ENCODE measurements around the gene NES. TPM values are rescaled to one million over a fixed set of nuclear protein-coding genes. Genes with fewer than 3 reads are reported as not detected.

Gene NES
- polyA plus RNA-seq, 2 of the 4 experiments (the other 2 are of a cell fraction) = 0.57 to 2.1 TPM

DNA sequence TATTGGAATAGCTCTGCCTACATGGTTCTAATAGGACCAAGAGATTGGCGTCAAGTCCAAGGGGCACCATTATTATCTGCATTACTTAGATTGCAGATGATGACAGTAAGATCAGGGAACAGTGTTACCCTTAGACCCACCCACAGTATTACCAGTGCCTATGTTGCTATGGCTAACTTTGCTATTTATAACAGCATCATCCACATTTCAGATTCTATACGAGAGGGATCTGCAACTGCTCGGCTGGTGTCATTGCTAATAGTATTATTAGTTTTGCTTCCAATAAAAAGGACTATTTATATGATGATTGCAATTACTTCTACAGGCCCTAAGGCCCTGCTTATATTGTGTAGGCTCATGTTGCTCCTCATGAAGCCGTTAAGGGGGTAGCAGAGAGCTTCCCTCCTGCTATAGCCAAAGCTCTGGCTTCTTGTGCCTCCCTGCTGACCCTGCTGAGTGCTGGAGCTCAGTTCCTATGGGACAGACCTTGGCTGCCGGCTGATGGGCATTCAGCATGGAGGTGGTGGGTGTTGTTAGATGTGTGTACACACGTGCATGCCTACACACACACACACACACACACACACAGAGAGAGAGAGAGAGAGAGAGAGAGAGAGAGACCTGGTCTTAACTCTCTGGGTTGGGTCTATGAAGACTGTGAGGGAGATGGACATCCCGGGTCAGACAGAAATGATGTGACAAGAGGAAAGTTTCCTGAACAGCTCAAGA, 34.0 kb downstream of the NES start:
- Histone ChIP-seq H3K4me1 (no peaks in the 10 kb centered on the region), H3K9me3 (no peaks in the 10 kb centered on the region), H3K27ac (no peak overlapping the region), H3K4me2 (no peak overlapping the region), H3K4me3 (no peak overlapping the region)
- ATAC-seq (no peak), DNase-seq (ENCODE audit: low read depth in 1 of 2, low spot score in 1 of 2) (no peak), FAIRE-seq (no peak)
- CTCF ChIA-PET = interaction anchor here (0.8 to 17.8 kb wide), 12 partner anchors 10 to 257 kb away, joined by 3 to 323 read pairs (median 6); partner anchors contain the start of genes HAPLN2 and NTRK1
- POLR2A ChIA-PET = interaction anchor here (1.0 kb wide), 1 partner anchor 85 kb away, joined by 4 read pairs; the partner anchor contains the start of genes ISG20L2 and METTL25B
- TF ChIP-seq CEBPB (IDR thresholded peaks at IDR 0.05) = no peak
- no peak for TF ChIP-seq RFX5 (IDR thresholded peaks at IDR 0.05)
- no peak for TF ChIP-seq ELK1 (IDR thresholded peaks at IDR 0.05; ENCODE audit: low read depth, low read length)
- no peak for TF ChIP-seq HOXB5 (CRISPR knock-in tag; IDR thresholded peaks at IDR 0.05)
- no peak for TF ChIP-seq POLR2A (IDR thresholded peaks at IDR 0.05; ENCODE audit: low read length)
- TF ChIP-seq NPAS2 (CRISPR knock-in tag; IDR thresholded peaks at IDR 0.05; ENCODE audit: borderline replicate concordance) = no peak
- 74% methylated on average over 6 of the region's 7 CpGs for WGBS (ENCODE audit: missing lambda C conversion rate)

GRCh38 chr1:156642265-156643048, 34.8 kb downstream of the NES start:
- ChIA-PET CTCF (interaction anchor here (0.5 to 17.8 kb wide), 10 partner anchors 10 to 257 kb away, joined by 3 to 323 read pairs (median 4); partner anchors contain the start of genes HAPLN2 and NTRK1), POLR2A (interaction anchor here (1.0 kb wide), 1 partner anchor 86 kb away, joined by 4 read pairs; the partner anchor contains the start of genes ISG20L2 and METTL25B)
- H3K4me2 ChIP-seq = no peak overlapping the region
- no peaks in the 10 kb centered on the region for H3K9me3 ChIP-seq
- H3K4me3 ChIP-seq = no peak overlapping the region
- 95% methylated on average over 33 of the region's 40 CpGs for WGBS (ENCODE audit: missing lambda C conversion rate)
- ATAC-seq (no peak), FAIRE-seq (no peak), DNase-seq (ENCODE audit: low read depth in 1 of 2, low spot score in 1 of 2) (no peak)
- TF ChIP-seq ZSCAN20 (CRISPR knock-in tag; IDR thresholded peaks at IDR 0.05) (no peak), MAX (IDR thresholded peaks at IDR 0.05) (no peak), RCOR1 (IDR thresholded peaks at IDR 0.05; ENCODE audit: low read depth, low read length) (no peak)
- no peak overlapping the region for H3K27ac ChIP-seq
- no peaks in the 10 kb centered on the region for H3K4me1 ChIP-seq

GRCh38 chr1:156641761-156642264, 35.4 kb downstream of the NES start, which contains the start of gene BCAN:
BCAN (plus strand) TSS chr1:156642117; CDS start chr1:156646055, 3,938 bp downstream.
- Histone ChIP-seq H3K4me2 (no peak within 1 kb of the TSS), H3K4me3 (no peak within 1 kb of the TSS), H3K27ac (no peak within 1 kb of the TSS), H3K4me1 (no peaks in the 10 kb centered on the region), H3K9me3 (no peaks in the 10 kb centered on the region)
- CTCF ChIA-PET = interaction anchor here (1.3 to 17.8 kb wide), 6 partner anchors 11 to 84 kb away, joined by 3 to 323 read pairs (median 6); partner anchors contain the start of genes HAPLN2 and NES
- POLR2A ChIA-PET = no interaction called here
- no peak for TF ChIP-seq MAZ (IDR thresholded peaks at IDR 0.05; ENCODE audit: borderline replicate concordance, low read depth, low read length)
- TF ChIP-seq, protein P1, sequence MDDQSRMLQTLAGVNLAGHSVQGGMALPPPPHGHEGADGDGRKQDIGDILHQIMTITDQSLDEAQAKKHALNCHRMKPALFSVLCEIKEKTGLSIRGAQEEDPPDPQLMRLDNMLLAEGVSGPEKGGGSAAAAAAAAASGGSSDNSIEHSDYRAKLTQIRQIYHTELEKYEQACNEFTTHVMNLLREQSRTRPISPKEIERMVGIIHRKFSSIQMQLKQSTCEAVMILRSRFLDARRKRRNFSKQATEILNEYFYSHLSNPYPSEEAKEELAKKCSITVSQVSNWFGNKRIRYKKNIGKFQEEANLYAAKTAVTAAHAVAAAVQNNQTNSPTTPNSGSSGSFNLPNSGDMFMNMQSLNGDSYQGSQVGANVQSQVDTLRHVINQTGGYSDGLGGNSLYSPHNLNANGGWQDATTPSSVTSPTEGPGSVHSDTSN (IDR thresholded peaks at IDR 0.05) = no peak
- TF ChIP-seq CBX8 (IDR thresholded peaks at IDR 0.05) = no peak
- TF ChIP-seq RFX5 (IDR thresholded peaks at IDR 0.05) = no peak
- no peak for TF ChIP-seq NPAS2 (CRISPR knock-in tag; IDR thresholded peaks at IDR 0.05; ENCODE audit: borderline replicate concordance)
- FAIRE-seq = no peak
- 95% methylated on average over 31 of the region's 46 CpGs for WGBS (ENCODE audit: missing lambda C conversion rate)
- DNase-seq (ENCODE audit: low read depth in 1 of 2, low spot score in 1 of 2) = no peak
- ATAC-seq = no peak

Data from A549 (cell line).